Neural progenitor cell (in vitro differentiated cells): ENCODE results near the gene ZNF516.

Source experiments
- CTCF ChIP-seq: fragments of 200-600 bp; sonication (generic); IDR thresholded peaks from 2 replicates; pipeline ENCODE4 v1.5.1; 2017; ENCODE audit warnings: antibody characterized with exemption, mild to moderate bottlenecking
- EZH2 ChIP-seq: fragments of 200-600 bp; sonication (generic); IDR thresholded peaks from 2 replicates; pipeline ENCODE4 v1.6.1; 2017; ENCODE audit warnings: antibody characterized with exemption, mild to moderate bottlenecking, moderate library complexity

- TF ChIP-seq CTCF (no peak), EZH2 (no peak)
These were observed 147.7 kb downstream of the ZNF516 start for GRCh38 chr18:76347341-76347740.
